AG09309 (cell line): ENCODE data around the gene RAD51B.

ENCODE experiments used
- DNase-seq: peaks from one replicate; pipeline ENCODE4 v3.0.0-alpha.2; 2010; ENCODE audit warnings: low read depth
- H3K4me3 ChIP-seq: 2 replicates; pipeline ENCODE4 v1.5.1; 2011; ENCODE audit warnings: mild to moderate bottlenecking, low read depth, low read length, moderate library complexity; ENCODE audit not compliant: control insufficient read depth
- TF ChIP-seq, protein P1 (sequence below): IDR thresholded peaks from 2 replicates; pipeline ENCODE4 v1.5.1; 2011; ENCODE audit warnings: mild to moderate bottlenecking, low read depth, low read length, inconsistent platforms; ENCODE audit not compliant: insufficient read depth, control insufficient read depth; ENCODE audit errors: missing control alignments

Gene RAD51B

DNA sequence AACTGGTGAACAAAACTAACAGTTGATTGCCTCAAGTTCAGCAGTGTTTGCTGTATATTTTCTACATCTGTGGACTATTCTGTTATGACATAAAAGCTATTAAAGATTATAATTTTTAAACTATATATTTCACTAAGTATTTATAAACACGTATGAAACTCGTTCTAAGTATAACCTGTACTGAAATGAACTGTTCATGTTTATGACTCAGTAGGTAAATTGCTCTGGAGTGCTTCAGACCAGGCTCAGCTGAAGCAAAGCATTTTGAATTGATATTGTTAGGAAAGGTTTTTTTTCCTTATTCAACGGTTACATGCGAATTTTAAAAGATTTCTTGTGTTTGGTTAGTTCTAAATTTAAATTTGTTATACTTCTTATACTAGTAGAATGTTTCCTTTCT, 151.3 kb downstream of the RAD51B start:
- no peak overlapping the region for H3K4me3 ChIP-seq
- DNase-seq = no peak
- TF ChIP-seq, protein P1, sequence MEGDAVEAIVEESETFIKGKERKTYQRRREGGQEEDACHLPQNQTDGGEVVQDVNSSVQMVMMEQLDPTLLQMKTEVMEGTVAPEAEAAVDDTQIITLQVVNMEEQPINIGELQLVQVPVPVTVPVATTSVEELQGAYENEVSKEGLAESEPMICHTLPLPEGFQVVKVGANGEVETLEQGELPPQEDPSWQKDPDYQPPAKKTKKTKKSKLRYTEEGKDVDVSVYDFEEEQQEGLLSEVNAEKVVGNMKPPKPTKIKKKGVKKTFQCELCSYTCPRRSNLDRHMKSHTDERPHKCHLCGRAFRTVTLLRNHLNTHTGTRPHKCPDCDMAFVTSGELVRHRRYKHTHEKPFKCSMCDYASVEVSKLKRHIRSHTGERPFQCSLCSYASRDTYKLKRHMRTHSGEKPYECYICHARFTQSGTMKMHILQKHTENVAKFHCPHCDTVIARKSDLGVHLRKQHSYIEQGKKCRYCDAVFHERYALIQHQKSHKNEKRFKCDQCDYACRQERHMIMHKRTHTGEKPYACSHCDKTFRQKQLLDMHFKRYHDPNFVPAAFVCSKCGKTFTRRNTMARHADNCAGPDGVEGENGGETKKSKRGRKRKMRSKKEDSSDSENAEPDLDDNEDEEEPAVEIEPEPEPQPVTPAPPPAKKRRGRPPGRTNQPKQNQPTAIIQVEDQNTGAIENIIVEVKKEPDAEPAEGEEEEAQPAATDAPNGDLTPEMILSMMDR = no peak

DNA sequence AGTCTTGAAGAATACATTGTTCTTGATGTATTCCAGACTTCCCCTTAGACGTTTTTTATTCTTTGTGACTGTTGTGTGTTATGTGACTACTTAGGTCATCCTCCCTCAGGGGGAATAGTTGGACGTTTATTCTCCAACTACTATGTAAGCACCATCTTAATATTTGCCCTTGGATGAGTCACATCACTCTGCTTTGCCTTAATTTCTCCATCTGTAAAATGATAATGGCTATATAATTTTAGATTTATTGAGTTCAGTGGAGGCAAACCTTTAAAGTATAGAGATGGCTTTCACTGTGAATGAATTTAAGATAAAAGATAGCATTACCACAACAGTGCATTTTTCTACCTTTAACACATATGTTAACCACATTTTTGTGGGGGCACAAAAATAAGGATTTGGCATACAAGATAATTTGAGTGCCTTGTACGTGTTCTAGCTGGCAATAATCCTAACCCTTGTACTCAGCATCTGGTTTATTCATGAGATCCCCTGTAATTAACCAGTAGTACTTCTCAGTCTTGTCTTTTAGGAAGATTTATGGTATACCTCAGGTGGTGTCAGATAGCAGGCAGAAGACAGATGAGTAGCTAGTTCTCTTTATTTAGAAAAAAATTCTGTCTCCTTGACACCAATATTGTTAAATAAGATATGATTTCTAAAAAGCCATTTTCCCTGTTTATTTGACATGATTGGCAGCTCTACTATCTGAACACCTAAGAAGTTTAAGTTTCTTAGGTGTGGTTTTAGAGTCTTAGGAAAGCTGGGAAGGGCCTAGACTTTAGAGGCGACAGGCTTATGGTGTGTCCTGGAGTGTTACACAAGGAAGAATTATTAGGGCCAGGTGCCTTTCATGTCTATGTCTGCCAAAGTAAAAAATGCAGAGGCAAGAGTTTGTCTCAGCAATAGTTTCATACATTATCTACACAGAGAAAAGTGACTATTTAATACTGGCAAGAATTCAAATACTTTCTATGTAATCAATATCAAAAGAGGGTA, 152.3 kb downstream of the RAD51B start:
- H3K4me3 ChIP-seq = no peak overlapping the region
- TF ChIP-seq, protein P1 = no peak
- DNase-seq = no peak

DNA sequence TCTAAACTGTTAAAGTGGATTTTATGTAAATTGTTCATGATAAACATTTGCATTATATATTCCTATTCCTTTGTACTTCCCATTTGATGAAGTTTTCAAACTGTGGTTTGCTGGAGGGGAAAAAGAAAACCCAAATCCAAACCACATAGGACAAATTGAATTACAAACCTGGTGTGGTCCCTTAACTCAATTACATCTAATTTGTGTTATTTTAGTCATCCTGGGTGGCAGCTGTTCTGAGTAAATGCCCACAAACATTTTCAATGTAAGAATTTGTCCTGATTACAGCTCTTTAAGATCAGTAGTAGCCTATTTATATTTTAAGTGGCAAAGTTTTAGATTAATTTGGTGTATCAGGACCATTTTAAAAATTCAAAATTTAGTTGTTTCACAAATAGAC, 153.9 kb downstream of the RAD51B start:
- TF ChIP-seq, protein P1 = no peak
- no peak overlapping the region for H3K4me3 ChIP-seq
- no peak for DNase-seq

DNA sequence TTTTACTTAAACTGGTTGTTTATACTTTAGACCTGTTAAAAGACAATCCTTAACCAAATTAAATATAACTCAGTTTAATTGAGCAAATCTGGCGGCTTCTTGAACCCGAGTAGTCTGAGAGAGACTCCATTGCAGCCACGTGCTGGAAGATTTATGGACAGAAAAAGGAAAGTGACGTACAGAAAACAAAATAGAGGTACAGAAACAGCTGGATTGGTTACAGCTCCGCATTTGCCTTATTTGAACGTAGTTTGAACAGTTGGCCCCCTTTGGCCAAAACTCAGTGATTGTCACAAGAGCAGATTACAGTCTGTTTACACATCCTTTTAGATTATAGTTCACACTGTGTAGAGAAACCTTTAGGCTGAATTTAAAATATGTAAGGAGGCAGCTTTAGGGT, 155.9 kb downstream of the RAD51B start:
- no peak for DNase-seq
- TF ChIP-seq, protein P1 = no peak
- H3K4me3 ChIP-seq = no peak overlapping the region

DNA sequence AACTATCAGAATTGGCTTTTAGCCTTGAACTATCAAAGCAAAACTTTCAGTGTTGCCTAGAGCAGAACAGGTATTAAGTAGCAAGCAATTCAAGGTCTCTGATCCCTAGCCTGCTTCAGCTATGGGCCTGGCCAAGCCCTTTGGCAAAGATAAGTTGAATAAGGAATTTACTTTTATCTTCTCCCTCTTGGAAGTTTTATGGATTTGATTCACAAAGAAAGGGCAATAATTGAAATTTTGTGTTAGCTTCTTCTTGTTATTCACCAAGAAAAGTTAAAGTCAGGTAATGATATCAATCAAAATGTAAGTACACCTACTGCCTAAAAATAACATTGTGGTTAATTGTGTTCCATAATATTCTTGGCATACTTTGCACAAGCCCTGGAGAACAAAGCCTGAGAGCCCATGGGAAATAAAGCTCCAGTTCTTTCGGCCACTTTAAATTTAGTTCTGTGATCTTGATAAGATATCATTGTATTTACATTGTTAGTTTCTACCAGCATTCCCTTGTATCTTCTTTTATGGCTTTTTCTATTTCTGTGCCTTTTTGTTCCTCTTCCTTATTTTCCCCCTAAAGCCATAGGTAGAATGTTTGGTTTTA, 158.0 kb downstream of the RAD51B start:
- no peak overlapping the region for H3K4me3 ChIP-seq
- no peak for DNase-seq
- TF ChIP-seq, protein P1 = no peak

DNA sequence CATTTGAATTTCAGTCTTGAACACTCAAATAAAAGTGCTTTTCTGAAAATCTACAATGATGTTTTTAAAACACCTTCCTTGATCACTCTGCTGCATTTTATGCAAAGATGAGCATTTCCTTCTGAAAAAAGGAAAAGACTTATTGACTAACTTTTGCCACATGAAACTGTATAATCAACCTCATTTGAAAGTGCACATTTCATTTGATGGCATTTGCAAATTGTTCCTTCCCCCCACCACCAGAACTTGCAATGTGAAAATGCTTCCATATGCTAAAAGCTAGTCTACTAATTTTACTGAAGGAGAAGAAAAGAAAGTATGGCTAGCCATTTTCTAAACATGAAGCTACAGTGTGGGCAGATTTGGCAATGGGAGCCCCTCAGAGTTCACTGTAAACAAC, 159.2 kb downstream of the RAD51B start:
- TF ChIP-seq, protein P1 = no peak
- DNase-seq = no peak
- H3K4me3 ChIP-seq = no peak overlapping the region
